Liver (tissue), 9 donors: Measurements from ENCODE around the gene HIVEP2. TPM values are rescaled to one million over a fixed set of nuclear protein-coding genes. Genes with fewer than 3 reads are reported as not detected.

Source experiments
- DNase-seq: peaks from one replicate; pipeline ENCODE4 v3.0.0-alpha.2; 2017; ENCODE audit warnings: low spot score
- H3K27ac ChIP-seq, 2 donors: one replicate each; pipeline ENCODE4 v1.7.0; 2013; ENCODE audit warnings: inconsistent platforms in 2 of 2, low read length in 2 of 2, control low read depth in 1 of 2, low read depth in 1 of 2, mild to moderate bottlenecking in 1 of 2
- H3K27me3 ChIP-seq, 4 donors: one replicate each; pipeline versions ENCODE4 v1.6.1 to v1.7.0; 2013; ENCODE audit warnings: low read length in 3 of 4, inconsistent platforms in 1 of 4, mild to moderate bottlenecking in 1 of 4, moderate library complexity in 1 of 4; ENCODE audit not compliant: control insufficient read depth in 4 of 4, insufficient read depth in 4 of 4
- H3K36me3 ChIP-seq, 4 donors: one replicate each; pipeline versions ENCODE4 v1.6.1 to v1.7.0; 2013; ENCODE audit warnings: low read length in 3 of 4, mild to moderate bottlenecking in 3 of 4, low read depth in 1 of 4, moderate library complexity in 1 of 4; ENCODE audit not compliant: control insufficient read depth in 4 of 4, insufficient read depth in 3 of 4
- H3K4me1 ChIP-seq, 4 donors: one replicate each; pipeline versions ENCODE4 v1.6.1 to v1.7.0; 2013; ENCODE audit warnings: low read length in 3 of 4, mild to moderate bottlenecking in 3 of 4, moderate library complexity in 1 of 4; ENCODE audit not compliant: control insufficient read depth in 4 of 4, insufficient read depth in 4 of 4
- H3K4me3 ChIP-seq, 3 donors: one replicate each; pipeline versions ENCODE4 v1.6.1 to v1.7.0; 2013; ENCODE audit warnings: low read length in 3 of 3, control low read depth in 1 of 3, low read depth in 1 of 3, mild to moderate bottlenecking in 1 of 3
- H3K9ac ChIP-seq, 2 donors: one replicate each; pipeline ENCODE4 v1.7.0; 2013; ENCODE audit warnings: low read length in 2 of 2, mild to moderate bottlenecking in 2 of 2, moderate library complexity in 2 of 2, control low read depth in 1 of 2, low read depth in 1 of 2
- H3K9me3 ChIP-seq, 4 donors: one replicate each; pipeline versions ENCODE4 v1.6.1 to v1.7.0; 2013; ENCODE audit warnings: low read length in 3 of 4; ENCODE audit not compliant: control insufficient read depth in 4 of 4
- ATF3 ChIP-seq: IDR thresholded peaks from 2 replicates; pipeline ENCODE4 v1.6.1; 2016; ENCODE audit warnings: antibody characterized with exemption
- EGR1 ChIP-seq, 2 donors: IDR thresholded peaks; 2 replicates each; pipeline ENCODE4 v1.6.1; 2016 to 2018; ENCODE audit warnings: antibody characterized with exemption in 2 of 2, low read depth in 2 of 2
- FOXA1 ChIP-seq: IDR thresholded peaks from 2 replicates; pipeline ENCODE4 v1.6.1; 2016; ENCODE audit warnings: antibody characterized with exemption
- FOXA2 ChIP-seq: IDR thresholded peaks from 2 replicates; pipeline ENCODE4 v1.6.1; 2016; ENCODE audit warnings: antibody characterized with exemption
- GABPA ChIP-seq, 2 donors: IDR thresholded peaks in 1 of 2; conservative IDR thresholded peaks in 1 of 2; 2 replicates each; pipeline ENCODE4 v1.6.1; 2016; ENCODE audit warnings: antibody characterized with exemption in 2 of 2, mild to moderate bottlenecking in 1 of 2, moderate library complexity in 1 of 2
- HNF4A ChIP-seq, 2 donors: conservative IDR thresholded peaks; 2 replicates each; pipeline ENCODE4 v1.6.1; 2016; ENCODE audit warnings: antibody characterized with exemption in 2 of 2, mild to moderate bottlenecking in 2 of 2
- HNF4G ChIP-seq: IDR thresholded peaks from 2 replicates; pipeline ENCODE4 v1.6.1; 2016; ENCODE audit warnings: antibody characterized with exemption
- JUND ChIP-seq, 2 donors: IDR thresholded peaks; 2 replicates each; pipeline ENCODE4 v1.6.1; 2016; ENCODE audit warnings: antibody characterized with exemption in 2 of 2
- NR2F2 ChIP-seq: IDR thresholded peaks from 2 replicates; pipeline ENCODE4 v1.6.1; 2016; ENCODE audit warnings: antibody characterized with exemption
- RAD21 ChIP-seq, 2 donors: IDR thresholded peaks; 2 replicates each; pipeline ENCODE4 v1.6.1; 2016; ENCODE audit warnings: antibody characterized with exemption in 2 of 2, mild to moderate bottlenecking in 2 of 2
- RXRA ChIP-seq, 2 donors: IDR thresholded peaks; 2 replicates each; pipeline ENCODE4 v1.6.1; 2017 to 2018; ENCODE audit warnings: antibody characterized with exemption in 2 of 2, mild to moderate bottlenecking in 1 of 2
- SP1 ChIP-seq: IDR thresholded peaks from 2 replicates; pipeline ENCODE4 v1.6.1; 2018; ENCODE audit warnings: antibody characterized with exemption, mild to moderate bottlenecking
- TAF1 ChIP-seq: conservative IDR thresholded peaks from 2 replicates; pipeline ENCODE4 v1.6.1; 2016; ENCODE audit warnings: antibody characterized with exemption, mild to moderate bottlenecking
- YY1 ChIP-seq: IDR thresholded peaks from 2 replicates; pipeline ENCODE4 v1.6.1; 2016; ENCODE audit warnings: antibody characterized with exemption, mild to moderate bottlenecking
- ZBTB33 ChIP-seq: IDR thresholded peaks from 2 replicates; pipeline ENCODE4 v1.6.1; 2016; ENCODE audit warnings: antibody characterized with exemption
- WGBS: extraction: QIAGEN DNeasy Blood & Tissue Kit; methylation state at CpG from one replicate; pipeline ENCODE4 v1.1.7; 2013; 5-methylcytosine and 5-hydroxymethylcytosine counted together
- polyA plus RNA-seq, 2 donors: library from polyadenylated mRNA; stranded (reverse) in 1 of 2; unstranded in 1 of 2; fragments of 200-250 nt in 1 of 2; fragments of >200 nt in 1 of 2; fragmentation: Nextera tagmentation in 1 of 2; extraction: Ambion mirVana in 1 of 2; gene quantifications; one replicate each; pipeline versions ENCODE4 v1.2.1 to v1.2.3, GENCODE V29; 2013 to 2015
- total RNA-seq, 2 donors: library from RNA; depleted of rRNA; stranded (reverse); fragments of >200 nt; gene quantifications; one replicate each; pipeline ENCODE4 v1.2.3, GENCODE V29; 2014
- TF ChIP-seq, protein P1 (sequence below): fragments of 150-350 bp; IDR thresholded peaks from 2 replicates; pipeline ENCODE4 v1.5.1; 2017; ENCODE audit warnings: improper control_type of control experiment, low read depth, low read length; ENCODE audit not compliant: missing input control
- TF ChIP-seq, protein P2 (sequence below): IDR thresholded peaks from 2 replicates; pipeline ENCODE4 v1.6.1; 2016; ENCODE audit warnings: antibody characterized with exemption, mild to moderate bottlenecking
- TF ChIP-seq, protein P3 (sequence below): IDR thresholded peaks from 2 replicates; pipeline ENCODE4 v1.6.1; 2016; ENCODE audit warnings: antibody characterized with exemption
- donor health status: healthy.
- donor health status: healthy.
- donor health status: healthy.
- donor health status: healthy.
- donor health status: healthy.

The HIVEP2 gene
- total and polyA plus RNA-seq, 4 donors: 0.82 to 6.6 (median 1.3) TPM

DNA sequence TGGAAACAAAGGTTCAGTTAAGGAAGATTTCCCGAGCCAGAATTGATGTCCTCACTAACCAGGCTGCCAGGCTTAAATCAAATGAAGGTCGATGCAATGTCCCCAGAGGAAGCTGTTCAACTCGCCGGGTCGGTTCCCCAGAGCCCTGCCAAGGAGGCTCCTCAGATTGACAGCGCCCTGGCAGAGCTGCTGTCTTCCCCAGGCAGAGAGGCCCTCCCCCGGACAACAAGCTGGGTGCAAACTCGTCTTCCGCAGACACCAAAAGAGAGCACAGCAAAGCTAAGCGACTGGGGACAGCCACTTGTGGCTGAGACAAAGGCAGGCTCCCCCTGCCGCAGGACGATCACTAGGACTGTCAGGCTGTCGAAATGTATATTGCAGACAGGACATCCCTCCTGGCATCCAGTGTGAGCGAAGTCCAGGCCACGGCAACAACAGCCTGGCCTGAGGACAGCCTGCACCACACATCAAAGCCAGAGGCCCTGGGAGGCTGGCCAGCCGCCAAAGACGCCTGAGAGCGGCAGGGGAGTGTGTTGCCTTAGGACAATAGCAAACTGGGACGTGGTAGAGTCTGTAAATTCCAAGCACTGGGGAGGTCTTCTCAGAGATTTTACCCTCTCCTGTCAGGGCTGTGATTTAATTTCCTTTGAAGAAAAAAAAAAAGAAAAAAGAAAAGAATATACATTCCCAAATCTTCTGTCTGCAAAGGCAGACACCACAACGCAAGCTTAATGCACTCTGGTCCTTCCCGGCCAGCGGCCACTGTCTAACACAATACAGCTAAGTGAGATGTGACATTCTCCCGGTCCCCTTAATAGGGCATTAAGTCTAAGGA, 99.1 kb downstream of the HIVEP2 start:
- Histone ChIP-seq H3K9me3 (no peaks in the 10 kb centered on the region), H3K4me3 (peak overlapping the region in 1 of 3 donors; percentile 61), H3K9ac (peak overlapping the region; percentile 10 to 21), H3K4me1 (peaks cover 4 to 31% (median 15%) of the 10 kb centered on the region in 4 donors), H3K36me3 (no peaks in the 10 kb centered on the region), H3K27me3 (no peaks in the 10 kb centered on the region), H3K27ac (peak overlapping the region; percentile 56 to 78)
- WGBS: 7% methylated on average over 23 of the region's 23 CpGs
- TF ChIP-seq RXRA (IDR thresholded peaks at IDR 0.05) (peak; percentile 91), TAF1 (peak; percentile 94), SP1 (peak; percentile 97), HNF4A (conservative IDR thresholded peaks at IDR 0.05) (peak; percentile 95 to 98), GABPA (IDR thresholded peaks at IDR 0.05 in 1 of 2, conservative IDR thresholded peaks at IDR 0.05 in 1 of 2) (peak in 1 of 2 donors; percentile 48), HNF4G (peak; percentile 97), NR2F2 (peak; percentile 66), RAD21 (IDR thresholded peaks at IDR 0.05) (peak; percentile 62 to 72), YY1 (peak; percentile 85), ATF3 (peak; percentile 81), EGR1 (IDR thresholded peaks at IDR 0.05; ENCODE audit: low read depth in 2 of 2) (peak in 1 of 2 donors; percentile 33), FOXA1 (peak; percentile 28), FOXA2 (peak; percentile 54), ZBTB33 (peak; percentile 82), JUND (IDR thresholded peaks at IDR 0.05) (peak; percentile 68 to 76)
- TF ChIP-seq, protein P1, sequence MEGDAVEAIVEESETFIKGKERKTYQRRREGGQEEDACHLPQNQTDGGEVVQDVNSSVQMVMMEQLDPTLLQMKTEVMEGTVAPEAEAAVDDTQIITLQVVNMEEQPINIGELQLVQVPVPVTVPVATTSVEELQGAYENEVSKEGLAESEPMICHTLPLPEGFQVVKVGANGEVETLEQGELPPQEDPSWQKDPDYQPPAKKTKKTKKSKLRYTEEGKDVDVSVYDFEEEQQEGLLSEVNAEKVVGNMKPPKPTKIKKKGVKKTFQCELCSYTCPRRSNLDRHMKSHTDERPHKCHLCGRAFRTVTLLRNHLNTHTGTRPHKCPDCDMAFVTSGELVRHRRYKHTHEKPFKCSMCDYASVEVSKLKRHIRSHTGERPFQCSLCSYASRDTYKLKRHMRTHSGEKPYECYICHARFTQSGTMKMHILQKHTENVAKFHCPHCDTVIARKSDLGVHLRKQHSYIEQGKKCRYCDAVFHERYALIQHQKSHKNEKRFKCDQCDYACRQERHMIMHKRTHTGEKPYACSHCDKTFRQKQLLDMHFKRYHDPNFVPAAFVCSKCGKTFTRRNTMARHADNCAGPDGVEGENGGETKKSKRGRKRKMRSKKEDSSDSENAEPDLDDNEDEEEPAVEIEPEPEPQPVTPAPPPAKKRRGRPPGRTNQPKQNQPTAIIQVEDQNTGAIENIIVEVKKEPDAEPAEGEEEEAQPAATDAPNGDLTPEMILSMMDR: no peak
- TF ChIP-seq, protein P2, sequence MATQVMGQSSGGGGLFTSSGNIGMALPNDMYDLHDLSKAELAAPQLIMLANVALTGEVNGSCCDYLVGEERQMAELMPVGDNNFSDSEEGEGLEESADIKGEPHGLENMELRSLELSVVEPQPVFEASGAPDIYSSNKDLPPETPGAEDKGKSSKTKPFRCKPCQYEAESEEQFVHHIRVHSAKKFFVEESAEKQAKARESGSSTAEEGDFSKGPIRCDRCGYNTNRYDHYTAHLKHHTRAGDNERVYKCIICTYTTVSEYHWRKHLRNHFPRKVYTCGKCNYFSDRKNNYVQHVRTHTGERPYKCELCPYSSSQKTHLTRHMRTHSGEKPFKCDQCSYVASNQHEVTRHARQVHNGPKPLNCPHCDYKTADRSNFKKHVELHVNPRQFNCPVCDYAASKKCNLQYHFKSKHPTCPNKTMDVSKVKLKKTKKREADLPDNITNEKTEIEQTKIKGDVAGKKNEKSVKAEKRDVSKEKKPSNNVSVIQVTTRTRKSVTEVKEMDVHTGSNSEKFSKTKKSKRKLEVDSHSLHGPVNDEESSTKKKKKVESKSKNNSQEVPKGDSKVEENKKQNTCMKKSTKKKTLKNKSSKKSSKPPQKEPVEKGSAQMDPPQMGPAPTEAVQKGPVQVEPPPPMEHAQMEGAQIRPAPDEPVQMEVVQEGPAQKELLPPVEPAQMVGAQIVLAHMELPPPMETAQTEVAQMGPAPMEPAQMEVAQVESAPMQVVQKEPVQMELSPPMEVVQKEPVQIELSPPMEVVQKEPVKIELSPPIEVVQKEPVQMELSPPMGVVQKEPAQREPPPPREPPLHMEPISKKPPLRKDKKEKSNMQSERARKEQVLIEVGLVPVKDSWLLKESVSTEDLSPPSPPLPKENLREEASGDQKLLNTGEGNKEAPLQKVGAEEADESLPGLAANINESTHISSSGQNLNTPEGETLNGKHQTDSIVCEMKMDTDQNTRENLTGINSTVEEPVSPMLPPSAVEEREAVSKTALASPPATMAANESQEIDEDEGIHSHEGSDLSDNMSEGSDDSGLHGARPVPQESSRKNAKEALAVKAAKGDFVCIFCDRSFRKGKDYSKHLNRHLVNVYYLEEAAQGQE: peak; percentile 86
- TF ChIP-seq, protein P3, sequence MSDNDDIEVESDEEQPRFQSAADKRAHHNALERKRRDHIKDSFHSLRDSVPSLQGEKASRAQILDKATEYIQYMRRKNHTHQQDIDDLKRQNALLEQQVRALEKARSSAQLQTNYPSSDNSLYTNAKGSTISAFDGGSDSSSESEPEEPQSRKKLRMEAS: peak; percentile 88
- peak; percentile 78 for DNase-seq
